Panc1 (cell line): ENCODE data around the gene TPRN. TPM values are rescaled to one million over a fixed set of nuclear protein-coding genes. Genes with fewer than 3 reads are reported as not detected.

Experiments used
- ATAC-seq: fragments of 200-7000 bp; cut with Tn5 transposase; 2 replicates; pipeline ENCODE4 v1.9.1; 2020; ENCODE audit warnings: mild to moderate bottlenecking, moderate library complexity
- BruUV-seq: library from RNA; stranded (reverse); fragments of 400-500 nt; replicated peaks from 2 replicates; lab custom pipeline; 2021; lab: Mats Ljungman, UMichigan
- CTCF ChIA-PET: fragments of 300-600 bp; sonication (Branson Sonifier 250); formaldehyde crosslinking; loops from one replicate; lab custom pipeline; 2022; ENCODE audit warnings: antibody characterized with exemption; lab: Charles Lee
- POLR2A ChIA-PET: fragments of 300-600 bp; sonication (Branson Sonifier 250); formaldehyde crosslinking; loops from one replicate; lab custom pipeline; 2022; ENCODE audit warnings: antibody characterized with exemption; lab: Charles Lee
- DNase-seq: peaks from one replicate; pipeline ENCODE4 v3.0.0-alpha.2; 2010; ENCODE audit warnings: low read depth, low spot score
- H3K27ac ChIP-seq: 2 replicates; pipeline ENCODE4 v1.5.1; 2011; ENCODE audit warnings: mild to moderate bottlenecking, low read length, inconsistent platforms
- H3K27me3 ChIP-seq: fragments of 200-500 bp; sonication (Bioruptor generic); 2 replicates; pipeline ENCODE4 v1.6.0; 2014; ENCODE audit warnings: low read length, inconsistent platforms; ENCODE audit not compliant: control insufficient read depth, insufficient read depth
- H3K36me3 ChIP-seq: fragments of 200-500 bp; sonication (Bioruptor generic); 2 replicates; pipeline ENCODE4 v1.5.1; 2014; ENCODE audit warnings: inconsistent platforms, mild to moderate bottlenecking, low read length, moderate library complexity; ENCODE audit not compliant: control insufficient read depth, insufficient read depth
- H3K4me1 ChIP-seq: 2 replicates; pipeline ENCODE4 v1.5.1; 2011; ENCODE audit warnings: inconsistent platforms, mild to moderate bottlenecking, low read length, moderate library complexity; ENCODE audit not compliant: control insufficient read depth, insufficient read depth
- H3K4me3 ChIP-seq, 2 experiments: 2 replicates each; pipeline ENCODE4 v1.5.1; 2011 to 2012; ENCODE audit warnings: low read depth in 2 of 2, low read length in 2 of 2, mild to moderate bottlenecking in 2 of 2, inconsistent platforms in 1 of 2, moderate library complexity in 1 of 2
- H3K9me3 ChIP-seq: fragments of 200-500 bp; sonication (Bioruptor generic); 2 replicates; pipeline ENCODE4 v1.5.1; 2014; ENCODE audit warnings: low read depth, mild to moderate bottlenecking, inconsistent platforms, low read length, moderate library complexity; ENCODE audit not compliant: control insufficient read depth, insufficient read depth
- POLR2AphosphoS5 ChIP-seq: IDR thresholded peaks from 2 replicates; pipeline ENCODE4 v1.6.1; 2012; ENCODE audit warnings: mild to moderate bottlenecking, low read depth, low read length, moderate library complexity
- SIN3A ChIP-seq: IDR thresholded peaks from 2 replicates; pipeline ENCODE4 v1.6.1; 2012; ENCODE audit warnings: low read depth, mild to moderate bottlenecking, low read length, moderate library complexity, borderline replicate concordance; ENCODE audit not compliant: insufficient read depth
- TCF7L2 ChIP-seq: IDR thresholded peaks from 2 replicates; pipeline ENCODE4 v1.6.1; 2011; ENCODE audit warnings: mild to moderate bottlenecking, low read depth, low read length, inconsistent platforms
- in situ Hi-C: cut with HindIII; loops from 2 replicates; pipeline ENCODE4 v1.10.0; 2016; ENCODE audit warnings: low sequenced_read_pairs, low pct_unique_long_range_greater_than_20kb
- intact Hi-C: fragments of 100-400 bp; cut with micrococcal nuclease; formaldehyde crosslinking; loops from one replicate; pipeline ENCODE4 v1.10.0; 2022; ENCODE audit not compliant: unreplicated experiment
- total RNA-seq: library from RNA; stranded (reverse); gene quantifications from one replicate; pipeline ENCODE4 v1.2.1, GENCODE V29; 2021; ENCODE audit not compliant: unreplicated experiment
- TF ChIP-seq, protein P1 (sequence below), 2 experiments: IDR thresholded peaks; 2 replicates each; pipeline ENCODE4 v1.6.1; 2011 to 2012; ENCODE audit warnings: low read depth in 2 of 2, control low read depth in 1 of 2, low read length in 1 of 2, mild to moderate bottlenecking in 1 of 2, moderate library complexity in 1 of 2; ENCODE audit not compliant: insufficient read depth in 1 of 2
- TF ChIP-seq, protein P2 (sequence below): fragments of 450-650 bp; IDR thresholded peaks from 2 replicates; pipeline ENCODE4 v1.5.1; 2017; ENCODE audit warnings: mild to moderate bottlenecking

The TPRN gene
- total RNA-seq, 1 experiment from 2014 or later, result 21.7 TPM

DNA sequence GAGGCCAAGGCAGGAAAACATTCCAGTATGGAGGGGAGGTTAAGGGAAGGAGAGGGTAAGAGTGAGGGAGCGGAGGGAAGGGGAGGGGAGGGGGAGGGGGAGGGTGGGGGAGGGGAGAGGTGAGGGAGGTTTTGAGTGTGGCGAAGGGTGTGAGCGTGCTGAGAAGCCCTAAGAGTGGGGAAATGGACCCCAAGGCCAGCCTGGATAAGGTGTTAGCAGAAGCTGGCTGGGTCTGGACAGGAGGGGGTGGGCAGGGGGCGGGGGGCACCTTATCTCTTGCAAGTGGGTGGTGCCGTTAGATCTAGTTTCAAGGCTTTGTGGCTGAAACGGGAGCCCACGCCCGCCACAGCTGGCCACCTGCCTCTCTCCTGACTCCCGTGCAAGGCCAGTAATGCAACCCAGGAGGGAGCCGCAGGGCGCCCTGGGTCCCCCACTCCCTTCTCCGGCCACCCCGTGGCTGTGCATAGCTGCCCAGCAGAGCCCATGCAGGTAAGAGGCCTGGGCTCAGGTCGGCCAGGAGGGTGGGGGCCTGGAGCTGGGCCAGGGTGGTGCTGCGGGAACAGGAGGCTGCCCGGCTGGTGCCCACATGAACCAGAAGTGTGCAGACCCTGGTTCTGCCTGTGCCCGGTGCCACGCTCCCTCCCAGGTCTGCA lies 27.4 kb upstream of the TPRN start:
- intact Hi-C loops (loop anchor here (5.0 kb wide), 1 partner anchor 111 kb away; no protein-coding TSS in a partner anchor), in situ Hi-C loops (no loop called here)
- TF ChIP-seq, protein P1, sequence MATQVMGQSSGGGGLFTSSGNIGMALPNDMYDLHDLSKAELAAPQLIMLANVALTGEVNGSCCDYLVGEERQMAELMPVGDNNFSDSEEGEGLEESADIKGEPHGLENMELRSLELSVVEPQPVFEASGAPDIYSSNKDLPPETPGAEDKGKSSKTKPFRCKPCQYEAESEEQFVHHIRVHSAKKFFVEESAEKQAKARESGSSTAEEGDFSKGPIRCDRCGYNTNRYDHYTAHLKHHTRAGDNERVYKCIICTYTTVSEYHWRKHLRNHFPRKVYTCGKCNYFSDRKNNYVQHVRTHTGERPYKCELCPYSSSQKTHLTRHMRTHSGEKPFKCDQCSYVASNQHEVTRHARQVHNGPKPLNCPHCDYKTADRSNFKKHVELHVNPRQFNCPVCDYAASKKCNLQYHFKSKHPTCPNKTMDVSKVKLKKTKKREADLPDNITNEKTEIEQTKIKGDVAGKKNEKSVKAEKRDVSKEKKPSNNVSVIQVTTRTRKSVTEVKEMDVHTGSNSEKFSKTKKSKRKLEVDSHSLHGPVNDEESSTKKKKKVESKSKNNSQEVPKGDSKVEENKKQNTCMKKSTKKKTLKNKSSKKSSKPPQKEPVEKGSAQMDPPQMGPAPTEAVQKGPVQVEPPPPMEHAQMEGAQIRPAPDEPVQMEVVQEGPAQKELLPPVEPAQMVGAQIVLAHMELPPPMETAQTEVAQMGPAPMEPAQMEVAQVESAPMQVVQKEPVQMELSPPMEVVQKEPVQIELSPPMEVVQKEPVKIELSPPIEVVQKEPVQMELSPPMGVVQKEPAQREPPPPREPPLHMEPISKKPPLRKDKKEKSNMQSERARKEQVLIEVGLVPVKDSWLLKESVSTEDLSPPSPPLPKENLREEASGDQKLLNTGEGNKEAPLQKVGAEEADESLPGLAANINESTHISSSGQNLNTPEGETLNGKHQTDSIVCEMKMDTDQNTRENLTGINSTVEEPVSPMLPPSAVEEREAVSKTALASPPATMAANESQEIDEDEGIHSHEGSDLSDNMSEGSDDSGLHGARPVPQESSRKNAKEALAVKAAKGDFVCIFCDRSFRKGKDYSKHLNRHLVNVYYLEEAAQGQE (IDR thresholded peaks at IDR 0.05; ENCODE audit: insufficient read depth in 1 of 2, low read depth in 2 of 2, low read length in 1 of 2), result no peak
- TF ChIP-seq POLR2AphosphoS5 (no peak), TCF7L2 (no peak), SIN3A (no peak)
- TF ChIP-seq, protein P2, sequence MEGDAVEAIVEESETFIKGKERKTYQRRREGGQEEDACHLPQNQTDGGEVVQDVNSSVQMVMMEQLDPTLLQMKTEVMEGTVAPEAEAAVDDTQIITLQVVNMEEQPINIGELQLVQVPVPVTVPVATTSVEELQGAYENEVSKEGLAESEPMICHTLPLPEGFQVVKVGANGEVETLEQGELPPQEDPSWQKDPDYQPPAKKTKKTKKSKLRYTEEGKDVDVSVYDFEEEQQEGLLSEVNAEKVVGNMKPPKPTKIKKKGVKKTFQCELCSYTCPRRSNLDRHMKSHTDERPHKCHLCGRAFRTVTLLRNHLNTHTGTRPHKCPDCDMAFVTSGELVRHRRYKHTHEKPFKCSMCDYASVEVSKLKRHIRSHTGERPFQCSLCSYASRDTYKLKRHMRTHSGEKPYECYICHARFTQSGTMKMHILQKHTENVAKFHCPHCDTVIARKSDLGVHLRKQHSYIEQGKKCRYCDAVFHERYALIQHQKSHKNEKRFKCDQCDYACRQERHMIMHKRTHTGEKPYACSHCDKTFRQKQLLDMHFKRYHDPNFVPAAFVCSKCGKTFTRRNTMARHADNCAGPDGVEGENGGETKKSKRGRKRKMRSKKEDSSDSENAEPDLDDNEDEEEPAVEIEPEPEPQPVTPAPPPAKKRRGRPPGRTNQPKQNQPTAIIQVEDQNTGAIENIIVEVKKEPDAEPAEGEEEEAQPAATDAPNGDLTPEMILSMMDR, result no peak
- ATAC-seq (no peak), DNase-seq (no peak)
- H3K27ac ChIP-seq, result no peak overlapping the region
- no peaks in the 10 kb centered on the region for H3K9me3 ChIP-seq
- peaks cover 2% of the 10 kb centered on the region; the same call in 1 of the 2 replicates for H3K36me3 ChIP-seq
- no peaks in the 10 kb centered on the region for H3K27me3 ChIP-seq
- POLR2A ChIA-PET, result interaction anchor here (0.6 kb wide), 1 partner anchor 41 kb away, joined by 3 read pairs; no protein-coding TSS in a partner anchor
- CTCF ChIA-PET, result interaction anchor here (0.9 to 1.7 kb wide), 3 partner anchors 14 to 53 kb away, joined by 3 to 6 read pairs (median 4); no protein-coding TSS in a partner anchor
- BruUV-seq, result no TSS peak
- no peak overlapping the region for H3K4me3 ChIP-seq
- peaks cover 7% of the 10 kb centered on the region for H3K4me1 ChIP-seq

DNA sequence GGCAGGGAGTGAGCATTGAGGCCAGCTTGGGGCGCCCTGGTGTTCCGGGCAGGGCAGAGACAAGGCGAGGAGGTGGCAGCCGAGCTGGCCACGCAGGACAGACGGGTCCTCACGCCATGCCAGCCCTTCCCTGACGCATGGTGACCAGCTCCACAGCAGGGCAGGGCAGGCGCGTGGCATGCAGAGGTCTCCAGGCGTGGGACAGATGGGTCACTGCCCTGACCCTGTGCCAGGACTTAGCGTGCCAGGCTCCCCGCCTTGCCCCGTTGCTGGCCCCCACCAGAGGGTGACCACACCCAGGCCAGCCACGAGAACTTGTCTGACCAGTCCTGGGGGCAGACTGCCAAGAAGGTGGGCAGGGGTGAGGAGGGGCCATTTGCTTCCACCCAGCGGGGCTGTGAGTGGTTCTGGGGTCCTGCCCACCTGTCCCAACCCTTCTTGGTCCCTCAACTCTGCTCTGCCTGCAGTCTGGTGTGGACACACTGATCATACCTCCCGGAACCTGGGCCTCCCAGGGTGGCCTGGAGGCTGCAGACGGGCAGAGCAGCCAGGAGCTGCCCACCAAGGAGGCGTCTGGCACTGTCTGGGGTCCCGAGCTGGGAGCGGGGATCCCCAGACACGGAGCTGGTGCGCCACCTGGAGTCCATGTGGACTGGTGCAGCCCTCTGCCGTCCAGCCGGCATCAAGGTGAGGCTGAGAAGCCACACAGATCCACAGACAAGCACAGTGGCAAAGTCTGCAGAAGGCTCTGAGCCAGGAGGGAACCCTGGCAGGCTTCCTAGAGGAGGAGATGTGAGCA lies 26.7 kb upstream of the TPRN start, which contains the start of gene RNF224:
TSS of gene RNF224 (plus strand) at position 449 of the 799 bp plus-strand sequence. CDS start 834 bp downstream, outside the sequence.
- ChIA-PET POLR2A (interaction anchor here (0.6 kb wide), 1 partner anchor 42 kb away, joined by 3 read pairs; no protein-coding TSS in a partner anchor), CTCF (interaction anchor here (0.6 to 1.7 kb wide), 5 partner anchors 9 to 111 kb away, joined by 3 to 6 read pairs (median 4); no protein-coding TSS in a partner anchor)
- no peak for DNase-seq
- TF ChIP-seq, protein P1 (IDR thresholded peaks at IDR 0.05; ENCODE audit: insufficient read depth in 1 of 2, low read depth in 2 of 2, low read length in 1 of 2), result 0 out of 4 replicates have a peak, but pooled peaks of 1 of the 2 experiments have one; percentile 42
- TF ChIP-seq TCF7L2, result no peak
- no peak for TF ChIP-seq SIN3A
- TF ChIP-seq POLR2AphosphoS5, result no peak
- TF ChIP-seq, protein P2, result peak; percentile 87
- no peak within 1 kb of the TSS for H3K27ac ChIP-seq
- peaks cover 2% of the 10 kb centered on the region; the same call in 1 of the 2 replicates for H3K36me3 ChIP-seq
- H3K4me1 ChIP-seq, result peaks cover 7% of the 10 kb centered on the region
- H3K27me3 ChIP-seq, result no peaks in the 10 kb centered on the region
- in situ Hi-C loops (no loop called here), intact Hi-C loops (loop anchor here (5.0 kb wide), 1 partner anchor 110 kb away; no protein-coding TSS in a partner anchor)
- no TSS peak for BruUV-seq
- no peak within 1 kb of the TSS for H3K4me3 ChIP-seq
- H3K9me3 ChIP-seq, result no peaks in the 10 kb centered on the region
- peak; percentile 66 for ATAC-seq
